K562 (cell line): ENCODE results near the gene PPP2R2B. TPM values are rescaled to one million over a fixed set of nuclear protein-coding genes. Genes with fewer than 3 reads are reported as not detected.

Experiments used
- ATAC-seq: fragments of 200-7000 bp; cut with Tn5 transposase; 3 replicates; pipeline ENCODE4 v1.9.1; 2020; ENCODE audit warnings: moderate library complexity
- BruUV-seq: library from RNA; stranded (reverse); fragments of 400-500 nt; replicated peaks from 2 replicates; lab custom pipeline; 2021; lab: Mats Ljungman, UMichigan
- CTCF ChIA-PET: fragments of 300-600 bp; formaldehyde crosslinking; extraction: SDS; loops from one replicate; lab custom pipeline; 2021; ENCODE audit warnings: low intra/inter-chr PET ratio; lab: Yijun Ruan, JAX
- POLR2A ChIA-PET: fragments of 300-600, 350-650 bp; sonication (Branson Sonifier 250); formaldehyde crosslinking; extraction: SDS; loops from one replicate; lab custom pipeline; 2021; ENCODE audit warnings: antibody characterized with exemption, inconsistent platforms; lab: Yijun Ruan, JAX
- DNase-seq, 4 experiments: peaks; one replicate each; pipeline versions ENCODE4 v3.0.0 to v3.0.0-alpha.2; 2011 to 2018; ENCODE audit warnings: low spot score in 3 of 4, mixed read lengths in 3 of 4; ENCODE audit errors: extremely low read depth in 1 of 4
- FAIRE-seq: peaks from 2 replicates; lab custom pipeline; 2011; peaks lifted over from hg19 to GRCh38; lab: Jason Lieb, UNC
- H2AFZ ChIP-seq: 2 replicates; pipeline ENCODE4 v1.6.0; 2011; ENCODE audit warnings: low read depth, low read length, control low read depth, inconsistent platforms
- H3K27ac ChIP-seq: fragments of 200-600 bp; 3 replicates; pipeline ENCODE4 v1.8.0; 2011; ENCODE audit warnings: low read depth, mild to moderate bottlenecking, control low read depth, inconsistent platforms, low read length, moderate library complexity, mixed read lengths; ENCODE audit errors: extremely low read depth
- H3K27me3 ChIP-seq, 2 experiments: fragments of 300-600 bp in 1 of 2; 2 replicates in 1 of 2; 3 replicates in 1 of 2; pipeline versions ENCODE4 v1.6.0 to v1.8.0; 2011; ENCODE audit warnings: inconsistent platforms in 2 of 2, low read length in 2 of 2, mild to moderate bottlenecking in 1 of 2, mixed read lengths in 1 of 2, moderate library complexity in 1 of 2; ENCODE audit not compliant: control insufficient read depth in 2 of 2, insufficient read depth in 2 of 2
- H3K36me3 ChIP-seq: fragments of 300-600 bp; 3 replicates; pipeline ENCODE4 v1.8.0; 2011; ENCODE audit warnings: mild to moderate bottlenecking, low read length, inconsistent platforms; ENCODE audit not compliant: control insufficient read depth, insufficient read depth
- H3K4me1 ChIP-seq, 2 experiments: fragments of 200-600 bp in 1 of 2; replicated peaks in 1 of 2; 2 replicates in 1 of 2; 3 replicates in 1 of 2; pipeline versions ENCODE4 v1.5.1 to v1.8.0; 2011; ENCODE audit warnings: inconsistent platforms in 2 of 2, low read length in 2 of 2, mild to moderate bottlenecking in 1 of 2, mixed read lengths in 1 of 2, moderate library complexity in 1 of 2; ENCODE audit not compliant: control insufficient read depth in 2 of 2, insufficient read depth in 2 of 2
- H3K4me2 ChIP-seq: 2 replicates; pipeline ENCODE4 v1.6.1; 2011; ENCODE audit warnings: low read length, control low read depth, inconsistent platforms, mixed read lengths; ENCODE audit not compliant: insufficient read depth
- H3K4me3 ChIP-seq: fragments of 200-600 bp; sonication (generic), shearing (Covaris generic); 2 replicates; pipeline ENCODE4 v1.5.1; 2016; ENCODE audit warnings: control low read depth, inconsistent platforms
- H3K79me2 ChIP-seq: fragments of 200-600 bp; 3 replicates; pipeline ENCODE4 v1.8.0; 2011; ENCODE audit warnings: low read length, inconsistent platforms; ENCODE audit not compliant: control insufficient read depth, insufficient read depth
- H3K9ac ChIP-seq, 2 experiments: 2 replicates each; pipeline versions ENCODE4 v1.6.0 to v1.6.1; 2011; ENCODE audit warnings: low read depth in 2 of 2, low read length in 2 of 2, control low read depth in 1 of 2, inconsistent platforms in 1 of 2, mild to moderate bottlenecking in 1 of 2, mixed read lengths in 1 of 2; ENCODE audit not compliant: insufficient read depth in 1 of 2
- H3K9me1 ChIP-seq: one replicate; pipeline ENCODE4 v1.6.0; 2011; ENCODE audit warnings: inconsistent platforms, mild to moderate bottlenecking, low read length, moderate library complexity; ENCODE audit not compliant: control insufficient read depth, insufficient read depth
- H3K9me3 ChIP-seq: replicated peaks from 2 replicates; pipeline ENCODE4 v1.5.1; 2011; ENCODE audit warnings: low read depth, low read length, inconsistent platforms; ENCODE audit not compliant: control insufficient read depth, insufficient read depth
- H4K20me1 ChIP-seq: replicated peaks from 2 replicates; pipeline ENCODE4 v1.6.1; 2011; ENCODE audit warnings: low read length, inconsistent platforms, mixed read lengths; ENCODE audit not compliant: control insufficient read depth, insufficient read depth
- CCAR2 ChIP-seq: fragments of 200-400 bp; formaldehyde crosslinking; IDR thresholded peaks from 2 replicates; pipeline ENCODE4 v1.6.1; 2017; ENCODE audit warnings: mild to moderate bottlenecking, low read depth, low read length
- JUNB ChIP-seq: fragments of 450-650 bp; formaldehyde crosslinking; conservative IDR thresholded peaks from 2 replicates; pipeline ENCODE4 v1.4.0; 2020; ENCODE audit warnings: mild to moderate bottlenecking
- LCOR ChIP-seq: sonication (generic); formaldehyde crosslinking; IDR thresholded peaks from 2 replicates; pipeline ENCODE4 v1.8.0; 2022; ENCODE audit warnings: mild to moderate bottlenecking, missing genetic modification reagents
- NFE2L1 ChIP-seq: fragments of 450-650 bp; IDR thresholded peaks from 2 replicates; pipeline ENCODE4 v1.6.1; 2016; ENCODE audit warnings: missing genetic modification characterization, low read depth, mild to moderate bottlenecking, missing compliant biosample characterization, moderate library complexity, borderline replicate concordance
- PPARD ChIP-seq: fragments of 250-450 bp; sonication (Bioruptor Pico); IDR thresholded peaks from 2 replicates; pipeline ENCODE4 v1.8.0; 2022; ENCODE audit warnings: inconsistent platforms, mild to moderate bottlenecking, moderate library complexity
- SPI1 ChIP-seq: IDR thresholded peaks from 2 replicates; pipeline ENCODE4 v1.6.1; 2011; ENCODE audit warnings: low read depth, low read length, control low read depth, borderline replicate concordance
- WGBS: fragments of 100-300 bp; shearing (Covaris generic); methylation state at CpG from one replicate; pipeline ENCODE4 v1.1.6; 2016; ENCODE audit warnings: low coverage, mixed read lengths; ENCODE audit not compliant: insufficient coverage; ENCODE audit errors: missing lambda C conversion rate; 5-methylcytosine and 5-hydroxymethylcytosine counted together
- in situ Hi-C: fragments of 300-500 bp; cut with MboI; formaldehyde crosslinking; loops from 4 replicates; pipeline ENCODE4 v1.15.0; 2018; ENCODE audit warnings: inconsistent platforms, mixed read lengths
- intact Hi-C: fragments of 100-400 bp; cut with micrococcal nuclease; formaldehyde crosslinking; loops from 2 replicates; pipeline ENCODE4 v1.14.2; 2022
- polyA plus RNA-seq, 8 experiments: library from polyadenylated mRNA; depleted of rRNA in 4 of 8; stranded (reverse) in 5 of 8; unstranded in 3 of 8; fragments of >200 nt; fragmentation: Nextera tagmentation in 2 of 8; fragmentation: Illumina TruSeq in 1 of 8; extraction: Ambion mirVana in 2 of 8; extraction: Trizol in 1 of 8; gene quantifications; 2 replicates each; pipeline versions ENCODE4 v1.2.1 to v1.2.3, GENCODE V29; 2011 to 2014; ENCODE audit warnings: inconsistent platforms in 1 of 8, missing spikeins in 1 of 8
- total RNA-seq, 7 experiments: library from RNA; depleted of rRNA in 6 of 7; stranded (reverse); fragments of >200 nt in 6 of 7; fragmentation: Illumina TruSeq in 2 of 7; extraction: Trizol in 2 of 7; gene quantifications; 2 replicates each; pipeline versions ENCODE4 v1.2.1 to v1.2.3, GENCODE V29; 2011 to 2021; ENCODE audit warnings: low replicate concordance in 1 of 7
- TF ChIP-seq, protein P1 (sequence below): sonication (generic); formaldehyde crosslinking; IDR thresholded peaks from 2 replicates; pipeline ENCODE4 v1.4.0; 2020; ENCODE audit warnings: mild to moderate bottlenecking, missing genetic modification reagents
- TF ChIP-seq, protein P2 (sequence below): sonication (generic); formaldehyde crosslinking; IDR thresholded peaks from 2 replicates; pipeline ENCODE4 v1.8.1; 2023; ENCODE audit warnings: mild to moderate bottlenecking, missing genetic modification reagents

The PPP2R2B gene
- total and polyA plus RNA-seq, 9 of the 15 experiments (the other 6 are each of a cell fraction or from before 2014, with no cell fraction given), result not detected

DNA sequence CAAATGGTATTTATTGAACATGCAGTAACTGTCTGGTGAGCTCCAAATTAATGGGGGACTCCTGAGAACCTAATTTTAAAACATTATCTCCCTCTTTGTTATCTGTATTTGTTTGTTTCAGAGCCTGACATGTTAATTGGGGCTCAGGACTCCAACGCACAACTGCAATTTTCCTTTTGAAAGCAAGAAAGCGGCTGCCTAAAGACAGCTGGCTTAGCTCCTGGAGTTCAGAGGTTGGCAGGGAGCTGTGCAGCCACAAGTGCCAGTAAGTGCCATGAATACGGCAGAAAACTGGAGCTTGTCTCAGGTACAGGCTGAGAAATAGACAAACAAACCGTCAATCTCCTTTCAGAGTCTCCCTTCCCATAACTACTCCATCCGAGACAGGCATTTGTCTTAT lies 80.9 kb downstream of the PPP2R2B start:
- Histone ChIP-seq H3K36me3 (no peaks in the 10 kb centered on the region), H3K79me2 (no peaks in the 10 kb centered on the region), H4K20me1 (no peaks in the 10 kb centered on the region), H3K9me3 (no peaks in the 10 kb centered on the region), H3K27ac (no peak overlapping the region), H3K9ac (no peak overlapping the region), H3K27me3 (no peaks in the 10 kb centered on the region), H3K4me1 (no peaks in the 10 kb centered on the region), H3K4me3 (no peak overlapping the region), H3K9me1 (no peaks in the 10 kb centered on the region)
- ChIA-PET POLR2A (no interaction called here), CTCF (interaction anchor here (0.7 kb wide), 1 partner anchor 59 kb away, joined by 3 read pairs; no protein-coding TSS in a partner anchor)
- WGBS, result 0% methylated on average over 5 of the region's 5 CpGs
- no TSS peak for BruUV-seq
- no peak for DNase-seq
- intact Hi-C loops (no loop called here), in situ Hi-C loops (no loop called here)
- TF ChIP-seq SPI1, result no peak
- TF ChIP-seq, all 486 proteins: peak for 0
- no peak overlapping the region for H3K4me2 ChIP-seq
- no peak overlapping the region for H2AFZ ChIP-seq
- FAIRE-seq (no peak), ATAC-seq (no peak)

DNA sequence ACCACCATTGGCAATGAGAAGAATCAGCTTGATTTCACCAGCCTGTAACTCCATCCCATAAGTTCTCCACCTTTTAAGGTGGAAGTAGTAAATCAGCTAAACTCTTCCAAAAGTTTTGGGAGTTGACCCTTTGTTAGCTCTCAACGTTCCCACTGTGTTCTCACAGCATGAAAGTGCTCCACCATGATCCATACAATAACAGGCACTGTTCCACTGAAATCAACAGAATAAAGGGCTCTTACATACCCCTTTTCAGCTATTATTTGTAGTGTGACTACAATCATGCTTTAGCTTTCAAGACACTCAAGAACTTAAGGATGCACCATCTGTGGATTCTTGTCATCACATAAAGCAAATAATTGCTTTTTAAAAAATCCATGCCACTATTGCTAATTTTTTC lies 81.6 kb downstream of the PPP2R2B start:
- Histone ChIP-seq H3K27me3 (no peaks in the 10 kb centered on the region), H3K9me1 (no peaks in the 10 kb centered on the region), H3K4me2 (no peak overlapping the region), H3K9me3 (no peaks in the 10 kb centered on the region), H3K36me3 (no peaks in the 10 kb centered on the region), H3K27ac (no peak overlapping the region), H4K20me1 (no peaks in the 10 kb centered on the region), H2AFZ (no peak overlapping the region), H3K9ac (no peak overlapping the region), H3K79me2 (no peaks in the 10 kb centered on the region), H3K4me1 (no peaks in the 10 kb centered on the region), H3K4me3 (no peak overlapping the region)
- ChIA-PET CTCF (no interaction called here), POLR2A (no interaction called here)
- intact Hi-C loops (no loop called here), in situ Hi-C loops (no loop called here)
- BruUV-seq, result no TSS peak
- ATAC-seq (no peak), DNase-seq (no peak), FAIRE-seq (no peak)
- WGBS, result 0% methylated on average over 1 of the region's 1 CpG
- TF ChIP-seq PPARD (CRISPR knock-in tag) (no peak), JUNB (CRISPR knock-in tag) (no peak), NFE2L1 (no peak), CCAR2 (no peak), LCOR (no peak)
- TF ChIP-seq, protein P1, sequence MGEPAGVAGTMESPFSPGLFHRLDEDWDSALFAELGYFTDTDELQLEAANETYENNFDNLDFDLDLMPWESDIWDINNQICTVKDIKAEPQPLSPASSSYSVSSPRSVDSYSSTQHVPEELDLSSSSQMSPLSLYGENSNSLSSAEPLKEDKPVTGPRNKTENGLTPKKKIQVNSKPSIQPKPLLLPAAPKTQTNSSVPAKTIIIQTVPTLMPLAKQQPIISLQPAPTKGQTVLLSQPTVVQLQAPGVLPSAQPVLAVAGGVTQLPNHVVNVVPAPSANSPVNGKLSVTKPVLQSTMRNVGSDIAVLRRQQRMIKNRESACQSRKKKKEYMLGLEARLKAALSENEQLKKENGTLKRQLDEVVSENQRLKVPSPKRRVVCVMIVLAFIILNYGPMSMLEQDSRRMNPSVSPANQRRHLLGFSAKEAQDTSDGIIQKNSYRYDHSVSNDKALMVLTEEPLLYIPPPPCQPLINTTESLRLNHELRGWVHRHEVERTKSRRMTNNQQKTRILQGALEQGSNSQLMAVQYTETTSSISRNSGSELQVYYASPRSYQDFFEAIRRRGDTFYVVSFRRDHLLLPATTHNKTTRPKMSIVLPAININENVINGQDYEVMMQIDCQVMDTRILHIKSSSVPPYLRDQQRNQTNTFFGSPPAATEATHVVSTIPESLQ (CRISPR knock-in tag), result no peak
- TF ChIP-seq, protein P2, sequence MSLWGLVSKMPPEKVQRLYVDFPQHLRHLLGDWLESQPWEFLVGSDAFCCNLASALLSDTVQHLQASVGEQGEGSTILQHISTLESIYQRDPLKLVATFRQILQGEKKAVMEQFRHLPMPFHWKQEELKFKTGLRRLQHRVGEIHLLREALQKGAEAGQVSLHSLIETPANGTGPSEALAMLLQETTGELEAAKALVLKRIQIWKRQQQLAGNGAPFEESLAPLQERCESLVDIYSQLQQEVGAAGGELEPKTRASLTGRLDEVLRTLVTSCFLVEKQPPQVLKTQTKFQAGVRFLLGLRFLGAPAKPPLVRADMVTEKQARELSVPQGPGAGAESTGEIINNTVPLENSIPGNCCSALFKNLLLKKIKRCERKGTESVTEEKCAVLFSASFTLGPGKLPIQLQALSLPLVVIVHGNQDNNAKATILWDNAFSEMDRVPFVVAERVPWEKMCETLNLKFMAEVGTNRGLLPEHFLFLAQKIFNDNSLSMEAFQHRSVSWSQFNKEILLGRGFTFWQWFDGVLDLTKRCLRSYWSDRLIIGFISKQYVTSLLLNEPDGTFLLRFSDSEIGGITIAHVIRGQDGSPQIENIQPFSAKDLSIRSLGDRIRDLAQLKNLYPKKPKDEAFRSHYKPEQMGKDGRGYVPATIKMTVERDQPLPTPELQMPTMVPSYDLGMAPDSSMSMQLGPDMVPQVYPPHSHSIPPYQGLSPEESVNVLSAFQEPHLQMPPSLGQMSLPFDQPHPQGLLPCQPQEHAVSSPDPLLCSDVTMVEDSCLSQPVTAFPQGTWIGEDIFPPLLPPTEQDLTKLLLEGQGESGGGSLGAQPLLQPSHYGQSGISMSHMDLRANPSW, result no peak
